ENCODE data around the gene FGF11. TPM values are rescaled to one million over a fixed set of nuclear protein-coding genes. Genes with fewer than 3 reads are reported as not detected.

Gene FGF11
- total and polyA plus RNA-seq, 2 donors from 2014 or later: 1.4 to 7.7 TPM

DNA sequence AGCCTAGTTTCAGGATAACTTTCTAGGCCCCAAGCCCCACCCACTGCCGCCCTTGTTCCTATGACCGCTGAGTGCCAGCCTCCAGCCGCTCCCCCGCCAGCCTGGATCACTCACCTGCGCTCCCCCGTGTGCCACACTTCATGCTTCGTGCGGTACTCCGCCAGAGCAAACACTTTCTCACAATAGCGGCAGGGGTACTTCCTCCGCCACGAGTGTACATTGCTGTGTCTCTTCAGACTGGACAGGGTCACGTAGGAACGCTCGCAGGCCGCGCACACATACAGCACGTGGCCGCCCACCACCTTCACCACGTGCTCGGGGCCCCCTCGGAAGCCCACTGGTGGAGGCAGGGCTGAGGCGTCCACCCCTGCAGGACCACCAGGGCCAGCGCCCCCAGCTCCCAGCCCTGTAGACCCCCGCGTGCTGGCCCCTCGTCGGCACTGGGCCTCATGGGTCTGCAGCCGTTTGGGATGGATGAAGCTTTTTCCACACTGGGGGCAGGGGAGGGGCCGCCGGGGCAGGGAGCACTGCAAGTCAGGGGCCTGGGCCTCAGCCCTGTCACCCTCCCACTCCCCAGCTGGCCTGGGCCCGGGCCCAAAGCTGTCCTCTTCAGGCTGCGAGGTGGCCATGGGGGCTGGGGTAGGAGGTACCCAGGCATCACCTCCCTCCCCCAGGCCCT is 26.4 kb downstream of the FGF11 start:
- FAIRE-seq (no peak), DNase-seq (peak; percentile 64 to 82 (median 78))
- TF ChIP-seq, protein P1, sequence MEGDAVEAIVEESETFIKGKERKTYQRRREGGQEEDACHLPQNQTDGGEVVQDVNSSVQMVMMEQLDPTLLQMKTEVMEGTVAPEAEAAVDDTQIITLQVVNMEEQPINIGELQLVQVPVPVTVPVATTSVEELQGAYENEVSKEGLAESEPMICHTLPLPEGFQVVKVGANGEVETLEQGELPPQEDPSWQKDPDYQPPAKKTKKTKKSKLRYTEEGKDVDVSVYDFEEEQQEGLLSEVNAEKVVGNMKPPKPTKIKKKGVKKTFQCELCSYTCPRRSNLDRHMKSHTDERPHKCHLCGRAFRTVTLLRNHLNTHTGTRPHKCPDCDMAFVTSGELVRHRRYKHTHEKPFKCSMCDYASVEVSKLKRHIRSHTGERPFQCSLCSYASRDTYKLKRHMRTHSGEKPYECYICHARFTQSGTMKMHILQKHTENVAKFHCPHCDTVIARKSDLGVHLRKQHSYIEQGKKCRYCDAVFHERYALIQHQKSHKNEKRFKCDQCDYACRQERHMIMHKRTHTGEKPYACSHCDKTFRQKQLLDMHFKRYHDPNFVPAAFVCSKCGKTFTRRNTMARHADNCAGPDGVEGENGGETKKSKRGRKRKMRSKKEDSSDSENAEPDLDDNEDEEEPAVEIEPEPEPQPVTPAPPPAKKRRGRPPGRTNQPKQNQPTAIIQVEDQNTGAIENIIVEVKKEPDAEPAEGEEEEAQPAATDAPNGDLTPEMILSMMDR (IDR thresholded peaks at IDR 0.05; ENCODE audit: borderline replicate concordance, extremely low read depth, insufficient read depth): no peak
- H3K36me3 ChIP-seq (ENCODE audit: control insufficient read depth in 2 of 3, insufficient read depth in 3 of 3, low read length in 3 of 3): peaks cover 0 to 9% (median 5%) of the 10 kb centered on the region in 3 donors
- no peak overlapping the region for H3K4me3 ChIP-seq (ENCODE audit: low read length in 3 of 3)
- intact Hi-C loops (cut with DNase I): no loop called here
- no peaks in the 10 kb centered on the region for H3K9me3 ChIP-seq (ENCODE audit: control insufficient read depth in 2 of 3, insufficient read depth in 1 of 3, low read length in 3 of 3)
- H3K27me3 ChIP-seq (ENCODE audit: control insufficient read depth, insufficient read depth, low read length): no peaks in the 10 kb centered on the region
- H3K4me1 ChIP-seq (ENCODE audit: control insufficient read depth in 2 of 3, insufficient read depth in 2 of 3, low read depth in 1 of 3, low read length in 3 of 3): peaks cover 0 to 6% (median 4%) of the 10 kb centered on the region in 3 donors
- H3K27ac ChIP-seq (ENCODE audit: low read depth in 2 of 2, low read length in 2 of 2): peak overlapping the region; percentile 55 to 72
- H3K9ac ChIP-seq (ENCODE audit: low read length in 3 of 3): no peak overlapping the region

DNA sequence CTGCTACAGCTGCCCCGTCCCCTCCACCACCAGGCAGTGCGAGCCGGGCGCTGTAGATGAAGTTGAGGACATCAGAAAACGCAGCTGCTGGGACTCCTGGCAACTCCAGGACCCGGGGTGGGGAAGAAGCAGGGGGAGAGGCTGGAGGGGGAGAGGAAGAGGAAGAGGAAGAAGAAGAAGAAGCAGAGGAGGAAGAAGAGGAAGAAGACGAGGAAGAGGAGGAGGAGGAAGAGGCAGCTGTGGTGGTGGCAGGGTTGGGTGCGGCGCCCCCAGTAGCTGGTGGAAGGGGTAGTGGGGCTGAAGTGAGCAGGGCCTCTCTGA is 27.0 kb downstream of the FGF11 start:
- intact Hi-C loops (cut with DNase I): no loop called here
- Histone ChIP-seq H3K27me3 (ENCODE audit: control insufficient read depth, insufficient read depth, low read length) (no peaks in the 10 kb centered on the region), H3K9ac (ENCODE audit: low read length in 3 of 3) (no peak overlapping the region), H3K27ac (ENCODE audit: low read depth in 2 of 2, low read length in 2 of 2) (peak overlapping the region; percentile 55 to 72), H3K4me3 (ENCODE audit: low read length in 3 of 3) (no peak overlapping the region), H3K4me1 (ENCODE audit: control insufficient read depth in 2 of 3, insufficient read depth in 2 of 3, low read depth in 1 of 3, low read length in 3 of 3) (peaks cover 0 to 6% (median 4%) of the 10 kb centered on the region in 3 donors), H3K9me3 (ENCODE audit: control insufficient read depth in 2 of 3, insufficient read depth in 1 of 3, low read length in 3 of 3) (no peaks in the 10 kb centered on the region), H3K36me3 (ENCODE audit: control insufficient read depth in 2 of 3, insufficient read depth in 3 of 3, low read length in 3 of 3) (peaks cover 0 to 9% (median 5%) of the 10 kb centered on the region in 3 donors)
- DNase-seq: no peak
- TF ChIP-seq, protein P1 (IDR thresholded peaks at IDR 0.05; ENCODE audit: borderline replicate concordance, extremely low read depth, insufficient read depth): no peak
- no peak for FAIRE-seq

DNA sequence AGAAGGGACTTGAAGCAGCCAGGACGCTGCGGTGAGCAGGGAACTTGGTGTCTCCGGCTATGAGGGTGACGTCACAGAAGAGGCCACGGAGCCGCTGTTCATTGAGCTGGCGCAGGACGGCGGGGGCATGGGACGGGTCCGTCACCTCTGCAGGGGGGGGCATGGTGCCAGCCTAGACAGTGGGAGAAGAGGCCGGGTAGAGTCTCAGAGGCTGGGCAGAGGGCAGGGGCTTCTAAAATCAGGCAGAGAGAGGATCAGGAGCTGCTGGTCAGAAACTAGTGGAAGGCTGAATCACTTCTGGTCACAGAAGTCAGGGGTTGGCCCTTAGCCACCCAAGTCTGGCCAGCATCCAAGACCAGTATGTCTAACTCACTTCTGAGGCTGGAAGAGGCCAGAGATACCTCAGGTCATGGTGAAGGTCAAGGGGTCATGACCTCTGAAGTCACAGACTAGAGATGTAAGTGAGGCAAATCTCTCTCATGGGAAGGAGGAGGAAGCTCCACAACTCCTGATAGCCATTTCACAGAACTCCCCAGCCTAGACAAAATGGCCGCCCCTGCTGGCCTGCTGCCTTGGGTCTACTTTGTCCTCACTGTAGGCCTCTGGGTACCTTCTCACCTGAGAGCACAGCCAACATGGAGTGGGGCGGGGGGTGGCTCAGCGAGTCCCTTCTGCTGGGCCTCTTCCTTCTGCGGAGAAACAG is 27.5 kb downstream of the FGF11 start:
- peaks cover 0 to 9% (median 5%) of the 10 kb centered on the region in 3 donors for H3K36me3 ChIP-seq (ENCODE audit: control insufficient read depth in 2 of 3, insufficient read depth in 3 of 3, low read length in 3 of 3)
- peaks cover 0 to 6% (median 4%) of the 10 kb centered on the region in 3 donors for H3K4me1 ChIP-seq (ENCODE audit: control insufficient read depth in 2 of 3, insufficient read depth in 2 of 3, low read depth in 1 of 3, low read length in 3 of 3)
- H3K27ac ChIP-seq (ENCODE audit: low read depth in 2 of 2, low read length in 2 of 2): peak overlapping the region; percentile 55 to 72
- H3K9ac ChIP-seq (ENCODE audit: low read length in 3 of 3): no peak overlapping the region
- no peak for FAIRE-seq
- H3K4me3 ChIP-seq (ENCODE audit: low read length in 3 of 3): no peak overlapping the region
- peak in 2 of 5 donors; percentile 40 to 94 for DNase-seq
- H3K27me3 ChIP-seq (ENCODE audit: control insufficient read depth, insufficient read depth, low read length): no peaks in the 10 kb centered on the region
- intact Hi-C loops (cut with DNase I): no loop called here
- H3K9me3 ChIP-seq (ENCODE audit: control insufficient read depth in 2 of 3, insufficient read depth in 1 of 3, low read length in 3 of 3): no peaks in the 10 kb centered on the region
- TF ChIP-seq, protein P1 (IDR thresholded peaks at IDR 0.05; ENCODE audit: borderline replicate concordance, extremely low read depth, insufficient read depth): no peak

Data from kidney (tissue), 14 donors.